HG03064 (cell line): ENCODE results near the gene FZD1.
"Not testable (repeated sequence)": the region's sequence is repeated elsewhere in the genome, so short reads cannot be mapped to it uniquely, and the experiment has no call there.

Experiments used
- ATAC-seq: cut with Tn5 transposase; IDR thresholded peaks from one replicate; pipeline ENCODE4 v1.9.1; 2021; ENCODE audit warnings: low read depth; ENCODE audit not compliant: unreplicated experiment

The FZD1 gene

DNA sequence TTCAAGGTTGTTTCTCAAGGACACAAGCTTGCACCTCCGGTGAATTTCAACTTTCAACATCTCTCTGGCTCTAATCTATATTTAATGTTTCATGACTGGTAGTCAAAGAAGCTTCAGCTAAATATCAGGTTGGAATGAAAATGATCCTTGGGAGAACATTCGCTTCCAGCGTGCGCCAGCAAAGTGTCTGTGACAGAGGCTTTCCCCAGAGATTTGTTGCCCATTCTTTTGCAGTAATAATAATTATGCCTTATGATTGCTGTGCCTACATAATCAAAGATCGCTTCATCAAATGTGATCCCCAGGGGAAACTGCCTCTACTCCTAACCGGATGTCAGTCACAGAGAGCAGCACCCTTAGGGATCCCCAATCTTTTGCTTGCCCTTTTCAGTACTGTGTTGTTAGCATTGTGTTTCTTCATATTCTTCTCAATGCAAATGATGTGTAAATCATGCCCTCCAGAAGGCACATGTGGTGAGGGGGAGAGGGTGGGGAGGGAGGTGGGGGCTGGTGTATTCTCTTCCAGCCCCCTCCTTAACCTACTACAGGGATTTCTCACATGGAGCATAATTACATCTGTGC is 30.5 kb downstream of the FZD1 start:
- ATAC-seq, result no peak

DNA sequence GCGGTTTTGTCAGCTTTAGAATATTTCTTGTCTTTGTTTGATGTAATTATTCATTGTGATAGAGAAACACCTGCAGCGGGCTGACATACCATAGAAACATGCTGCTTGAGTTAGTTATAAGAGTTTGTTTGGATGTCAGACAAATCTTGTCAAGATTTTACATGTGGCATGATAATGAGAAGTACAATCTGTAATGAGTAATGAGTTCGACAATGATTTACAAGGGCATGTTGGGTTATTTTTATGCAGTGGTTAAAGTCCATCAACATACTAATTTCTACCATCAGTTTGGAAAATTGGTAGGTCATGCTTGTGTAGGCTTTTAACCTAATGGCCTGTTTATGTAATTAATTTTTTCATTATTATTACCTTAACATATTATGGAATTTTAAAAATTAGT is 31.3 kb downstream of the FZD1 start:
- no peak for ATAC-seq

DNA sequence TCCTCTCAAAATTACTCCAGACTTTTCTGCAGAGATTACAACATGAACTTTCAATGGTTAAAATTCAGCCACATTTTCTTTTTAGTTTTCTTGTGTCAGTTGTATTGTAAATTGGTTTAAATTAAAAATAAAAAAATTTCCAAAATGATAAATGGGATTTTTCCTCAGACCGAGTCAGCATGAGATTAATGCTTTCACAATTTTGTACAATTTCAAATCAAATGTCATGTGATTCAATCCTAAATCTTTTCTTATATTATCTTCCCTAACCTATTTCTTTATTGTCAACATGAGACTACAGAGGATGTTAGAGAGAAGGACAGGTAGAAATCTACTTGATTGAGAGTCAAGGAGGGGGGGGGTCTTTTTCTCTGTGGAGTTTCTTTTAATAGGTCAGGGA is 33.7 kb downstream of the FZD1 start:
- ATAC-seq, result no peak

DNA sequence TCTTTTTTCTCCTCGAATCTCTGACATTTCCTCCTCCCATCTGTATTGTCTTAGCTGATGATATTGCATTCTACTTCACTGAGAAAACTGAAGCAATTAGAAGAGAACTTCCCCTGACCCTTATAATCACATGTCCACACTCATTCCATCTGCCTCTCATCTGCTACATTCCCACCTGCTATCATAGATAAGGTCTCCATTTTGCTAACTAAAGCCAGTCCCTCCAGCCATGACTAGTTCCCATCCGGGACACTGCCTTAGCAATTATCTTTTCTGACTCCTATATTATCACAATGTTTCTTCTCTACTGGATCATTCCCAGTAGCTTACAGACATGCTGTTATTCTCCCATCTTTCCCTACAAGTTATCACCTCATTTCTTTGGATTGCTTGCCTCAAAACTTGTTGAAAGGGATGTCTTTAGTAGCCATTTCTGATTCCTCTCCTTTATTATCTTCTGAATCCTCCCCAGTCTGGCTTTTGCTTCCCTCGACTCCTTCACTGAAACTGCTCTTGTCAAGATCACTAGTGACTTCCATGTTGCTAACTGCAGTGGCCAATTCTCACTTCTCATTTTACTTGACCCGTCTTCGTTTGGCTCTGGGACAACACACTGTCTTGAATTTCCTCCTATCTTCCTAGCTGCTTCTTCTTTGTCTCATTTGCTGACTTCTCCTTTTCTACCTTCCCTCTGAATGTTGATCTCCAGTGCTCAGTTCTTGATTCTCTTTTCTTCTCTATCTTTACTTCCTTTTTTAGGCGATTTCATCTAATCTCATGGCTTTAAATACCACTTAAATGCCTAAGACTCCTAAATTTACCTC is 35.9 kb downstream of the FZD1 start:
- no peak for ATAC-seq

DNA sequence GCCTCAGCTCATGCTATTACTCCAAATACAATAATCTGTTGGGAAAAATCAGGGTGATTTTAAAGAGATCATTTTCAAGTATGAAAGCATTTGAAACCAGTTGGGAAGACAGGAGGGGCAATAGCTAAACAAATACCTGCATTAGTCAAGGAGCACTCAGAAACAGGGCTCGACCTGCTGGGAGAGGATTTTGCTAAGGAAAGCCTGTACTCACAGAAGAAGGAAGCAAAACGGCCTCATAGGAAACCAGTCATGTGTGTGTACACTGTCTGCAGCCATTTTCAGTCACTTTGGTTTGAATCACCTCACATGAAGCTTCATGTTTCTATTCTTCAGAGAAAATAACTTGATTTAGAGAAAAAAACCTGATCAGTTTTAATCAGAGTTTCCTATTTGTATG is 38.6 kb downstream of the FZD1 start:
- ATAC-seq, result no peak

DNA sequence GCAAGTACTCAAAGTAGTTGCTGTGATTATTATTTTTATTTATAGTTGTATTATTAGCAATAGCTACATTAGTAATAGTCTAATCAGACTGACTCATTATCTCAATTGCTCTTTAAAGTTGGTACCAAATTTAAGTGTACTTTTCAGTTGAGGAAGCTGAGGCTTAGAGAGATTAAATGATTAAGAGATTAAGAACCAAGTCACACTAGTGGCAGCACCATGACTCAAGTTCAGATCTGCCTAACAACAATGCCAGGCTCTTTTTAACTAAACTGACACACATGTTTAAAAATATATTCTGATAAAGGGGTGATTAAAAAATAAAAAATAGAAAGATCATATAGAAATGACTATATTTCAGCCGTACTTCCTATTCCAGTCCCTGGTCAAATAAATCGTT is 42.0 kb downstream of the FZD1 start:
- ATAC-seq, result no peak

DNA sequence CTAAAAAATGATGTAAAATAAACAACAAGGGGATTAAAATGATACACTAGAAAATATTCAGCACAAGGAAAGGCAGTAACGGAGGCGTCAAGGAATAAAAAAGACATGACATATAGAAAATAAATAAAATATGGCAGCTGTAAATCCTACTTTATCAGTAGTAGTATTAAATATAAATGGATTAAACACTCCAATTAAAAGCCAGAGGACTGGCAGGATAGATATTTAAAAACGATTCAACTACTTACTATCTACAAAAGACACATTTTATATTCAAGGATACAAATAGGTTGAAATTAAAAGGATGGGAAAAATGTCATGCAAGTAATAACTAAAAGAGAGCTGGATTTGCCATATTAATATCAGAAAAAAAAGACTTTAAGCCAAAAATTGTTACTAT is 43.2 kb downstream of the FZD1 start:
- ATAC-seq, result no peak

DNA sequence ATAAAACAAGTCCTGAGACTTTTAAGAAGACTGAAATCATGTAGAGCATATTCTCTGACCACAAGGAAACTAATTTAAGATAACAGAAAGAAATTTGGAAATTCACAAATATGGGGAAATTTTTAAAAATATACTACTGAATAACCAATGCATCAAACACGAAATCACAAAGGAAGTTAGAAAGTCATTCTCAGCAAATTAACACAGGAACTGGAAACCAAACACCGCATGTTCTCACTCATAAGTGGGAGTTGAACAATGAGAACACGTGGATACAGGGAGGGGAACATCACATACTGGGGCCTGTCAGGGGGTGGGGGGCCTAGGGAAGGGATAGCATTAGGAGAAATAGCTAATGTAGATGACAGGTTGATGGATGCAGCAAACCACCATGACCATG is 44.0 kb downstream of the FZD1 start:
- ATAC-seq, result not testable (repeated sequence)

DNA sequence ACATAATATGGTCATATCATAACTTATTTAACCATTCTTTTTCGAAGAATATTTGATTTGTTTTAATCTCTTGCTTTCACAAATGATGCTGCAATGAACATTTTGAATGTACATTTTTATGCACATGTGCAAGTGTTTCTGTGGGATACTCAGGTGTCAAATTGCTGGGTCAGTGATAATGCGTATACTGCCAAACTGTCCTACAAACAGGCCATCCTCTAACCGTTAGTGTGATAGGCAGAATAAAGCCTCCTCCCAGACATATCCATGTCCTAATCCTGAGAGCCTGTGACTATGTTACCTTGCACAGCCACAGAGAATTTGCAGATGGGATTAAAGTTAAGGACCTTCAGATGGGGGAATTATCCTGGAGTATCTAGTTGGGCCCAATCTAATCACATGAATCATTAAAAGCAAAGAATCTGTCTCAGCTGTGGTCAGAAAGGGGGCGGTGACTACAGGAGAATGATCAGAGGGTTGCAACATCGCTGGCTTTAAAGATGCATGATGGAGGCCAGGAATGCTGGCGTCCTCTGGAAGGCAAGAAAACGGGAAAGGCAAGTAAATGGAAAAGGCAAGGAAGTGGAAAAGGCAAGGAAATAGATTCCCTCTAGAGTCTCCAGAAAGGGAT is 46.7 kb downstream of the FZD1 start:
- ATAC-seq, result no peak

DNA sequence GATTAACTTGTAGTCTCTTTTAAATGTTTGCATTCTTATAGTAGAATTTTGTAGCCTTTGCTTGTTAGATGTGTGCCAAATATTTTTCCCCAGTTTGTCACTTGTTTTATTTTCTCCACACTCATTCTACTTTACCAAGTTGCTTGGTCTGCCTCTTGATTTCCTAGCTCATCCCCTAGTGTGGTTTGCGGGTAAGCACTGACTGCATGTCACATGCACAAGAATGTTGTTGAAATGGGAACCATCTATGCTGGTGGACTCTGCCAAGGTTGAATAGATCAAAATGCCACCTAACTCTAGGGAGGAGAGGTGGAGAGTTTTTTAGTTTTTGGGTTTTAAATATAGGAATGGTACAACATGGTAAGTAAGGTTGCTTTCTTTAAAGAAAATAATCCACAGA is 47.6 kb downstream of the FZD1 start:
- ATAC-seq, result no peak

DNA sequence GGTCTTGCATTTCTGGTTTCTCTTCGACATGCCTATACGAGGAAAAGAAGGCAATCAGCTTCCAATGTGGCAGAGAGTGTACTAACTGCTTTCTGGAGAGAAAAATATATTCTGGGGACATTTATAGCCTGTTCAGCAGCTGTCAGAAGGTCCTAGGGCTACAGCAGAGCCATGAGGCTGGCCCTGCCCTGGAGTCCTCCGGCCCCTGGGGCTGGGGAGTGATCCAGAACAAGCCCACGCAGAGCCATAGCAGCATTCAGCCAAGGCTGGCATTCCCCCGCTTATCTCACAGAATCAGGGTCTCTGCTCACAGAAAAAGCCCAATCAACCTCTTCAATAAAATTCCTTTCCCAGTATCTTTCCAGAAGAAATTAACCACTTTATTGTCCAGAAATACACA is 48.9 kb downstream of the FZD1 start:
- no peak for ATAC-seq

DNA sequence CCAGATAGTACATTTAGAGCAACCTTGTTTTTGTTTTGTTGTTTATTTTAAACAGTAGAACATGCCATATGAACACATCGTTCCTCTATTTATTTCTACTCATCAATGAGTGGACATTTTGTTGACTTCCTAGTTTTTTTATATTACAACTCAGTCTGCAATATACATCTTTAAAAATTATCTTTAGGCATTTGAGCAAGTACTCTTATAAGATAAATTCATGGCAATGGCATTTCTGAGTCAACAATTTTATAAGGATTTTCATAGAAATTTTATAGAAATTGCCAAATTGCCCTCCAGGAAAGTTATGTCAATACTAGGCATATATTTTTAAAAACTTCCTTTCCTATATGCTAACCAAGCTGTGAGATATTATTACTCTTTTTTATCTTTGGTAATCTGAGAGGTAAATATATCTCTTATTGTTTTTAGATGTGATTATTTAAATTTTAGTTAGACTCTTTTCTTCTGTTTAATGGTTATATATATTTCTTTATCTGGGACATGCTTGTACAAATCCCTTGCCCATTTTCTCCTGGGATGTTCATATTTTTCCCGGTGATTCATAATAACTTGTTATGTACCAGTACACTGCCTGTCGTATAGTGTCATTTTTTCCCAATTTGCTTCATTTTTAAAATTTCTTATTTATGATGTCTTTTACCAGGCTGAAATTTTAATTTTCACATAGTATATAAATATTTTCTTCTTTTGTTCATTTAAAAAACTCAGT is 50.5 kb downstream of the FZD1 start:
- ATAC-seq, result no peak

DNA sequence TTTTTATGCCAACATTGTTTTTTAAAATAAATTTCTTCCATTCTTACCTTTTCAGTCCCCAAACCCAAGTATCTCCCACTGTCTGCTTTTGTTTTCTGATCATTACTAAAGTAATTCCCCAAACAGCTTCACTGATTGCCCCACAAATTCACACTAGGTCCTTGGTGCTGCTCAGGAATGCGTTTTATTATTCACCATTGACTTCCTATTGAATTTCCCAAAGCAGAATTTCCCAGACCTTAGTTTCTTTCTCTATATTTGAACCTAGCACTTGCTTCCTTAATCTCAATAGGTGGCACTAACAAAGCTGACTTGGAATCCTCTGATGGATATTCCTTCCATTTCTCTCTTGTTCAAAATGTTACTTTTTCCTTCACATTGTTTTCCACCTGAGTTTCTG is 52.2 kb downstream of the FZD1 start:
- ATAC-seq, result no peak

DNA sequence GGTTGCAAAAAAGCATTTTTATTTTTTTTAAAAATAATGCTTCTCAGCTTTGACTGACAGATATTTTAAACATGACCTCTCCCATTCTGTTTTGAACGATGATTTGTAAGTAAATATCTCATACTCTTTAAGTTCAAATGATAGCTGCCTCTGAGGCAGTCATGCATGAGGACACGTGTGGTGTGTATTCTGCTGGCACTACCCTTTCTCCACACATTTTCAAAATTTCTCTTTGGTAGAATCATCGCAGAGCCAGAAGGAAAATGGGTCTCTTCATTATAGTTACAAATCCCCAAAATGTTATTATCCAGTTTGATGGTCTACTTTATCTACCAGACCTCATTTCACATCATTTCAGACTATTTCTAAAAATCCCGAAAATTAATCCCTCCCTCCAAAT is 55.1 kb downstream of the FZD1 start:
- no peak for ATAC-seq

DNA sequence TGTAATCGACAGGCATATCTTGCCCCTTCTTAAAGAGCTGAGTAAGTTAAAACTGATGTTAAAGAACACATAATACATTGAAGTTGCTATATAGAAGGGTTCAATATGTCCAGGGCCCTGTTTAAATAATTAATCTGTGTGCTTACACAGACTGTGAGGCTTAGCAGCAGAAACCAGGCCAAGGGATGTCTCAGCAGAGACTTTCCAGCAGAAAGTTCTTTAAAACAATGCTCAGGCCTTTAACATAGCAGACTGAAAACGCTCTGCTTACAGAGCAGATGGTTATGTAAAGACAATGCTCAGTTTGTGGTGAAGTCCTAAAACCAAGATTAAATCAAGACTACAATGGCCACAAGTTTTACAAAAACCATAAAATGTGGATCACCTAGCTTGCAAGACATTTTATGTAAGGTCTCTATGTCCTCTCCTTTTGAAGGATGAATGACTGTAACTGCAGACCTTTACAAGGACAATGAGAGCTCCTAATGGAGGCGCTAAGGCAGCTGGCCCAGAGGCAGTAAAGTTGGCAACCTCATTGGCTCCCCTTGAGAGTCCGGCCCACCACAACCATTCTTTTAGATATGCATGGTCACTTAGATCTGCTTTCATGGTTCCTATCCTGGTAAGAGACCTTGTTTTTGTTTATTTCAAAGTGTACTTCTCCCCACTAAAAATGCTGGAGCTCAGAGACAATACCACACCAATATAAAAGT is 56.3 kb downstream of the FZD1 start:
- no peak for ATAC-seq
